ENCODE measurements around the gene CEBPG. TPM values are rescaled to one million over a fixed set of nuclear protein-coding genes. Genes with fewer than 3 reads are reported as not detected.

CEBPG gene
- polyA plus RNA-seq, 1 donor from 2014 or later, result 67.5 TPM

DNA sequence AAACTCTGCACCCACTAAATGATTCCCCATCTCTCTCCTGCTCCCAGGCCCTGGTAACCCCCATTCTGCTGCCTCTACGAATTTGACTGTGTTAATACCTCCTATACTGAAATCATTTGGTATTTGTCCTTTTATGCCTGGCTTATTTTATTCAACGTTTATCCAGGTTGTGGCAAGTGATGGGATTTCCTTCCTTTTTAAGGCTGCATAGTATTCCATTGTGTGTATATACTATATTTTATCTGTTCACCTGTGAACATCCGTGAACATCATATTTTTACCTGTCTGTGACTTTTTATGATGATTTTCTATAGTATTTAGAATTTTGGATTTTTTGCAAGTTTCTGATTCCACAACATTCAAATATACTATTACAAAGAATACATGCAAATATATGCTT, 13.9 kb upstream of the CEBPG start:
- H3F3A ChIP-seq (ENCODE audit: insufficient read depth, low read length, poor library complexity, severe bottlenecking), result no peaks in the 10 kb centered on the region
- no peak overlapping the region for H2AFZ ChIP-seq (ENCODE audit: low read depth, low read length)
- no peak for TF ChIP-seq SMC3 (conservative IDR thresholded peaks at IDR 0.05; ENCODE audit: poor library complexity)

DNA sequence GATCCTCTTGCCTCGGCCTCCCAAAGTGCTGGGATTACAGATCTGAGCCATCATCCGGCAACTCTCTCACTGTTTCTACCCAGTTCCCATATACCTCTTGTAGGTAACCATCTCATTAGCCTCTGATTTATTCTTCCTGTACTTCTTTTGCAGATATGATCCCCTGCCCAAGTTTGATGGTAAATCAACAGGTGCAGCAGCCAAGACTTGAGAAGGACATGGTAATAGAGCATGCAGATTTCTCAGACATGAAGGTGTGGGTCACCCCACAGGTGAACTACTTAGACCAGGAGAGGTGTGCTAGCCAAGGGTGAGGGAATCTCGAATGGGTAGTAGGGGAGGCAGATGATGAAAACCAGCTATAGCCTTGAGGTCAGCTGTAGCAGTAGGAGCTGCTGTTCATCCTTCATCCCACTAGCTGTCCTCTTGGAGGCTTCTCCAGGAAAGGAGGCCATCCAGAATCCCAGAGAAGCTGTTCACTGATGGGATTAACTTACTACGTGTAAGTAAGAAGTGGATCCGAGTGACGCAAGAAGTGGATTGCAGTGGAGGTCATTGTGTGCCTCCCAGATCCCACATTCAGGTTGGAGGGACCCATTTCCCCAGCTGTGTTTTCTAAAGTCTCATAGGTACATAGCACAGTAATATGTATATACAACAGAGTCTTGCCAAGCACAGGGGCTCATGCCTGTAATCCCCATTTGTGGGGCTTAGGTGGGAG, 10.8 kb upstream of the CEBPG start:
- H4K20me1 ChIP-seq (ENCODE audit: insufficient read depth), result no peaks in the 10 kb centered on the region
- no peak overlapping the region for H3K4me3 ChIP-seq (ENCODE audit: low read length)
- H3K9me2 ChIP-seq (ENCODE audit: insufficient read depth, low read length), result no peaks in the 10 kb centered on the region
- no peak overlapping the region for H2AFZ ChIP-seq (ENCODE audit: low read depth, low read length)
- no peaks in the 10 kb centered on the region for H3K79me2 ChIP-seq (replicated peaks; ENCODE audit: insufficient read depth, low read length)
- H3K27ac ChIP-seq (ENCODE audit: low read length), result no peak overlapping the region
- TF ChIP-seq MXI1 (conservative IDR thresholded peaks at IDR 0.05; ENCODE audit: poor library complexity, severe bottlenecking) (no peak), EP300 (conservative IDR thresholded peaks at IDR 0.05; ENCODE audit: poor library complexity, severe bottlenecking) (no peak), EZH2 (IDR thresholded peaks at IDR 0.05; ENCODE audit: borderline replicate concordance, insufficient read depth, low read length, poor library complexity, severe bottlenecking) (no peak), SMC3 (conservative IDR thresholded peaks at IDR 0.05; ENCODE audit: poor library complexity) (no peak), POLR2AphosphoS5 (IDR thresholded peaks at IDR 0.05) (no peak), TAF1 (IDR thresholded peaks at IDR 0.05; ENCODE audit: low read depth) (no peak), RAD21 (conservative IDR thresholded peaks at IDR 0.05) (no peak)
- TF ChIP-seq, protein P1, sequence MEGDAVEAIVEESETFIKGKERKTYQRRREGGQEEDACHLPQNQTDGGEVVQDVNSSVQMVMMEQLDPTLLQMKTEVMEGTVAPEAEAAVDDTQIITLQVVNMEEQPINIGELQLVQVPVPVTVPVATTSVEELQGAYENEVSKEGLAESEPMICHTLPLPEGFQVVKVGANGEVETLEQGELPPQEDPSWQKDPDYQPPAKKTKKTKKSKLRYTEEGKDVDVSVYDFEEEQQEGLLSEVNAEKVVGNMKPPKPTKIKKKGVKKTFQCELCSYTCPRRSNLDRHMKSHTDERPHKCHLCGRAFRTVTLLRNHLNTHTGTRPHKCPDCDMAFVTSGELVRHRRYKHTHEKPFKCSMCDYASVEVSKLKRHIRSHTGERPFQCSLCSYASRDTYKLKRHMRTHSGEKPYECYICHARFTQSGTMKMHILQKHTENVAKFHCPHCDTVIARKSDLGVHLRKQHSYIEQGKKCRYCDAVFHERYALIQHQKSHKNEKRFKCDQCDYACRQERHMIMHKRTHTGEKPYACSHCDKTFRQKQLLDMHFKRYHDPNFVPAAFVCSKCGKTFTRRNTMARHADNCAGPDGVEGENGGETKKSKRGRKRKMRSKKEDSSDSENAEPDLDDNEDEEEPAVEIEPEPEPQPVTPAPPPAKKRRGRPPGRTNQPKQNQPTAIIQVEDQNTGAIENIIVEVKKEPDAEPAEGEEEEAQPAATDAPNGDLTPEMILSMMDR (IDR thresholded peaks at IDR 0.05; ENCODE audit: poor library complexity, severe bottlenecking), result no peak
- TF ChIP-seq, protein P2, sequence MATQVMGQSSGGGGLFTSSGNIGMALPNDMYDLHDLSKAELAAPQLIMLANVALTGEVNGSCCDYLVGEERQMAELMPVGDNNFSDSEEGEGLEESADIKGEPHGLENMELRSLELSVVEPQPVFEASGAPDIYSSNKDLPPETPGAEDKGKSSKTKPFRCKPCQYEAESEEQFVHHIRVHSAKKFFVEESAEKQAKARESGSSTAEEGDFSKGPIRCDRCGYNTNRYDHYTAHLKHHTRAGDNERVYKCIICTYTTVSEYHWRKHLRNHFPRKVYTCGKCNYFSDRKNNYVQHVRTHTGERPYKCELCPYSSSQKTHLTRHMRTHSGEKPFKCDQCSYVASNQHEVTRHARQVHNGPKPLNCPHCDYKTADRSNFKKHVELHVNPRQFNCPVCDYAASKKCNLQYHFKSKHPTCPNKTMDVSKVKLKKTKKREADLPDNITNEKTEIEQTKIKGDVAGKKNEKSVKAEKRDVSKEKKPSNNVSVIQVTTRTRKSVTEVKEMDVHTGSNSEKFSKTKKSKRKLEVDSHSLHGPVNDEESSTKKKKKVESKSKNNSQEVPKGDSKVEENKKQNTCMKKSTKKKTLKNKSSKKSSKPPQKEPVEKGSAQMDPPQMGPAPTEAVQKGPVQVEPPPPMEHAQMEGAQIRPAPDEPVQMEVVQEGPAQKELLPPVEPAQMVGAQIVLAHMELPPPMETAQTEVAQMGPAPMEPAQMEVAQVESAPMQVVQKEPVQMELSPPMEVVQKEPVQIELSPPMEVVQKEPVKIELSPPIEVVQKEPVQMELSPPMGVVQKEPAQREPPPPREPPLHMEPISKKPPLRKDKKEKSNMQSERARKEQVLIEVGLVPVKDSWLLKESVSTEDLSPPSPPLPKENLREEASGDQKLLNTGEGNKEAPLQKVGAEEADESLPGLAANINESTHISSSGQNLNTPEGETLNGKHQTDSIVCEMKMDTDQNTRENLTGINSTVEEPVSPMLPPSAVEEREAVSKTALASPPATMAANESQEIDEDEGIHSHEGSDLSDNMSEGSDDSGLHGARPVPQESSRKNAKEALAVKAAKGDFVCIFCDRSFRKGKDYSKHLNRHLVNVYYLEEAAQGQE (IDR thresholded peaks at IDR 0.05; ENCODE audit: borderline replicate concordance), result no peak
- H3K36me3 ChIP-seq (ENCODE audit: insufficient read depth, low read length), result no peaks in the 10 kb centered on the region
- H3F3A ChIP-seq (ENCODE audit: insufficient read depth, low read length, poor library complexity, severe bottlenecking), result no peaks in the 10 kb centered on the region
- H3K9me3 ChIP-seq (ENCODE audit: low read length), result no peaks in the 10 kb centered on the region
- H3K9ac ChIP-seq (ENCODE audit: low read length), result no peak overlapping the region
- no peaks in the 10 kb centered on the region for H3K27me3 ChIP-seq (ENCODE audit: insufficient read depth, low read depth, low read length)
- H3K4me2 ChIP-seq (ENCODE audit: low read length), result no peak overlapping the region

More for the DNA sequence above, 13.9 kb upstream of the CEBPG start:
- Histone ChIP-seq H3K36me3 (ENCODE audit: insufficient read depth, low read length) (no peaks in the 10 kb centered on the region), H3K27ac (ENCODE audit: low read length) (no peak overlapping the region), H3K9me2 (ENCODE audit: insufficient read depth, low read length) (no peaks in the 10 kb centered on the region), H3K79me2 (replicated peaks; ENCODE audit: insufficient read depth, low read length) (no peaks in the 10 kb centered on the region), H4K20me1 (ENCODE audit: insufficient read depth) (no peaks in the 10 kb centered on the region), H3K27me3 (ENCODE audit: insufficient read depth, low read depth, low read length) (no peaks in the 10 kb centered on the region), H3K9ac (ENCODE audit: low read length) (no peak overlapping the region), H3K4me2 (ENCODE audit: low read length) (no peak overlapping the region), H3K4me3 (ENCODE audit: low read length) (no peak overlapping the region), H3K9me3 (ENCODE audit: low read length) (no peaks in the 10 kb centered on the region)
